Measurements from ENCODE around the gene GALNT12. TPM values are rescaled to one million over a fixed set of nuclear protein-coding genes. Genes with fewer than 3 reads are reported as not detected.
A peak's percentile ranks its signal among the peaks of the same experiment; 100 is the strongest.

Gene GALNT12
- total and polyA plus RNA-seq, 2 experiments from 2014 or later, result 13.9 to 16.4 TPM

DNA sequence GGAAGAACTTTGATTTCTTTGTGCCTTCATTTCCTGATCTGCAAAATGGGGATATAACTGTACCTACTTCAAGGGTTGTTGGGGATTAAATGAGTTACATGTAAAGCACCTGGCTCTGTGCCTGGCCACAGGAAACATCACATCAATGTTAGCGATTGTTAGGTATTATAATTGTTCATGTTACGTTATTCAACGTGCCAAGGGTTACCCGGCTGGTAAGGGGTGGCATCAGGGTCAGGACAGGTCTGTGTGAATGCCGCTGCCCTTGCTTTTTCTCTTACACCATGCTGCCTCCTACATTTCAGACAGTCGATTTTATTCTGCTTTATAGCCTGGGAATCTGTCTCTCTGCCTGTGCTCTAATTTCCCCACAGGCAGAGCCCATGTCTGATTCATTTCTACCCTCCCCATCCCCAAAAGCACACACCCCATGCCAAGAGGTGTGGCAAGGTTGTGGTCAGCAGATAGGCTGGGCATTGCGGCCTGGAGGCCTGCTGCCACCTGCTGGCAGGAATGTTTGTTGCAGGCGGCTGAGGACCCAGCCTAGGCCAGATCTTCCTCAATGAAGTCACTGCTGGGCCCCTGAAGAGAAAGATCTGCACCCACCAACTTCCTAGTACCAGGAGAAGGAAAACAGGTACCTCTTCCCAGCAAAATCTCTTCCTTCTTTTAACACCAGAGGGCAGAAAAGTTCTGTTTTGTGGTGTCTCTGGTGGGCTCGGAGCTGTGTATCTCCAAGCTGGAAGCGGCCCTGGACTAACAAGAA, 16.4 kb upstream of the GALNT12 start:
- Histone ChIP-seq H3K4me3 (no peak overlapping the region), H2AFZ (peak overlapping the region; percentile 6), H3K27ac (peak overlapping the region; percentile 79), H3K27me3 (no peaks in the 10 kb centered on the region), H3K4me2 (no peak overlapping the region), H3K9me3 (ENCODE audit: low read depth) (no peaks in the 10 kb centered on the region), H3K4me1 (ENCODE audit: insufficient read depth) (peaks cover 19% of the 10 kb centered on the region), H3K9me2 (replicated peaks; ENCODE audit: insufficient read depth) (no peaks in the 10 kb centered on the region), H4K20me1 (ENCODE audit: insufficient read depth, poor library complexity, severe bottlenecking) (no peaks in the 10 kb centered on the region), H3K79me2 (peaks cover 51% of the 10 kb centered on the region), H3K36me3 (replicated peaks; ENCODE audit: insufficient read depth, low read depth) (peaks cover 3% of the 10 kb centered on the region)
- no peak for TF ChIP-seq EZH2phosphoT487 (IDR thresholded peaks at IDR 0.05; ENCODE audit: low read depth, severe bottlenecking, unreplicated experiment)
- TF ChIP-seq, protein P1, sequence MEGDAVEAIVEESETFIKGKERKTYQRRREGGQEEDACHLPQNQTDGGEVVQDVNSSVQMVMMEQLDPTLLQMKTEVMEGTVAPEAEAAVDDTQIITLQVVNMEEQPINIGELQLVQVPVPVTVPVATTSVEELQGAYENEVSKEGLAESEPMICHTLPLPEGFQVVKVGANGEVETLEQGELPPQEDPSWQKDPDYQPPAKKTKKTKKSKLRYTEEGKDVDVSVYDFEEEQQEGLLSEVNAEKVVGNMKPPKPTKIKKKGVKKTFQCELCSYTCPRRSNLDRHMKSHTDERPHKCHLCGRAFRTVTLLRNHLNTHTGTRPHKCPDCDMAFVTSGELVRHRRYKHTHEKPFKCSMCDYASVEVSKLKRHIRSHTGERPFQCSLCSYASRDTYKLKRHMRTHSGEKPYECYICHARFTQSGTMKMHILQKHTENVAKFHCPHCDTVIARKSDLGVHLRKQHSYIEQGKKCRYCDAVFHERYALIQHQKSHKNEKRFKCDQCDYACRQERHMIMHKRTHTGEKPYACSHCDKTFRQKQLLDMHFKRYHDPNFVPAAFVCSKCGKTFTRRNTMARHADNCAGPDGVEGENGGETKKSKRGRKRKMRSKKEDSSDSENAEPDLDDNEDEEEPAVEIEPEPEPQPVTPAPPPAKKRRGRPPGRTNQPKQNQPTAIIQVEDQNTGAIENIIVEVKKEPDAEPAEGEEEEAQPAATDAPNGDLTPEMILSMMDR (IDR thresholded peaks at IDR 0.05; ENCODE audit: poor library complexity), result peak; percentile 98
- no peak for TF ChIP-seq EZH2 (IDR thresholded peaks at IDR 0.05; ENCODE audit: borderline replicate concordance)
- DNase-seq (ENCODE audit: low spot score), result peak; percentile 87
- 66% methylated on average over 10 of the region's 10 CpGs for WGBS (ENCODE audit: low lambda C conversion rate, missing lambda C conversion rate)

DNA sequence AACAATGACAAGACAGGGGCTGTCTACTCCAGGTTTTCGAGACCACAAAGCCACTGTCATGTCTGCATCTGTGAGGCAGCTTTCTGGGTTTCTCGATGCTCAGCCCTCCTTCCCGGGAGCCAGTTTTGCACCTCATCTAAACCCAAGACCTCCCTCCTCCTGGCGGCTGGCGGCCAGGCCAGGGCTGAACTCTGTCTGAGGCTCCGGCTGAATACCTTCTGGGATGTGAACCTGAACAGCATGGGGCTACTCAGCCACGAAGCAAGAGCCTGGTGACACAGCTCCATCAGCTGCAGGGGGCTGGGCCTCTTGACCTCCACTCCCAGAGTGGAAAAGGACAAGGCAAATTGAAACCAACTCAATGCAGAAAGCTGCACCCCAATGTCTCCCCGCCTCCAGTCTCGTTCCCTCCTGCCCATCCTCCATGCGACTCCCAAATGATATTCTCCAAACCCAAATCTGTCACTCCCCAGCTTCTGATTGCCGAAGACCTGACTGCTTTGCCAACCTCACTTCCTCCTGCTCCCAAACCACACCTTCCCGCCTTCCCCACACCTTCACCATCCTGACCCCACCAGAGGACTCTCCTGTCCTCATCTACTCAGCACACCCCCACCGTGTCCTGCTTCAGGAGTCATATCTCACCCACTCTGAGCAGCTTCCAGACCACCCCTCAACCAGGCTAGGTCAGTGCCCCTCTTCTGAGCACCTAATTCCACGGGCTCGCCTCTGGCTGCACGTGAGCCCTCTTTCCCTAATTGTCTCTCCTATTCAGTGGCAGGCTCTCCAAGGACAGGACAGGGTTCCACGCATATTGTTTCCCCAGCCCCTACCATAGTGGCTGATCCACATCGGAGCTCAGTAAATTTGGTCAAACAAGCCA, 15.6 kb upstream of the GALNT12 start:
- H3K36me3 ChIP-seq (replicated peaks; ENCODE audit: insufficient read depth, low read depth), result peaks cover 3% of the 10 kb centered on the region
- H3K4me2 ChIP-seq, result no peak overlapping the region
- no peaks in the 10 kb centered on the region for H3K27me3 ChIP-seq
- H3K4me3 ChIP-seq, result no peak overlapping the region
- WGBS (ENCODE audit: low lambda C conversion rate, missing lambda C conversion rate), result 85% methylated on average over 18 of the region's 18 CpGs
- H4K20me1 ChIP-seq (ENCODE audit: insufficient read depth, poor library complexity, severe bottlenecking), result no peaks in the 10 kb centered on the region
- peaks cover 51% of the 10 kb centered on the region for H3K79me2 ChIP-seq
- TF ChIP-seq EZH2phosphoT487 (IDR thresholded peaks at IDR 0.05; ENCODE audit: low read depth, severe bottlenecking, unreplicated experiment), result no peak
- no peak for TF ChIP-seq EZH2 (IDR thresholded peaks at IDR 0.05; ENCODE audit: borderline replicate concordance)
- TF ChIP-seq, protein P1 (IDR thresholded peaks at IDR 0.05; ENCODE audit: poor library complexity), result no peak
- H3K9me3 ChIP-seq (ENCODE audit: low read depth), result no peaks in the 10 kb centered on the region
- no peaks in the 10 kb centered on the region for H3K9me2 ChIP-seq (replicated peaks; ENCODE audit: insufficient read depth)
- H3K4me1 ChIP-seq (ENCODE audit: insufficient read depth), result peaks cover 16% of the 10 kb centered on the region
- peak overlapping the region; percentile 6 for H2AFZ ChIP-seq
- peak overlapping the region; percentile 79 for H3K27ac ChIP-seq
- DNase-seq (ENCODE audit: low spot score), result peak; percentile 22

DNA sequence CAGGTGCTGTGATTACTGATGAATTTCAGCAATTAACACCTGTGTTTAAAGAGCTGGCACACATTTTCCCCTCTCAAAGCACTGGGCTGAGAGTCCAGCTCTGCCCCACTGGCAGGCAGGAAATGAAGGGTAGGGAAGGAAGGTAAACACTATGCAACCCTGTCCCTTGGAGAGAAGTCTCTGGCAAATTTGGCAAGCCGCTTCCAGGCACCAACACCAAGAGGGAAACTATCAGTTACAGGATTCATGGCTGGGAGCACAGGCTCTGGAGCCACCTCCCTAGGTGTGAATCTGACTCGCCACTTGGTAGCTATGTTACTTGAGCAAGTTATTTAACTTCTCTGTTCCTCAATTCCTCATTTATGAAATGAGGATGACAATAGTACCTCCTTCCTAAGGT, 14.4 kb upstream of the GALNT12 start:
- H3K27me3 ChIP-seq, result no peaks in the 10 kb centered on the region
- 98% methylated on average over 2 of the region's 2 CpGs for WGBS (ENCODE audit: low lambda C conversion rate, missing lambda C conversion rate)
- no peak for DNase-seq (ENCODE audit: low spot score)
- peaks cover 48% of the 10 kb centered on the region for H3K79me2 ChIP-seq
- no peak overlapping the region for H3K4me2 ChIP-seq
- peaks cover under 1% of the 10 kb centered on the region for H3K9me3 ChIP-seq (ENCODE audit: low read depth)
- peaks cover 3% of the 10 kb centered on the region for H3K36me3 ChIP-seq (replicated peaks; ENCODE audit: insufficient read depth, low read depth)
- H3K9me2 ChIP-seq (replicated peaks; ENCODE audit: insufficient read depth), result no peaks in the 10 kb centered on the region
- no peaks in the 10 kb centered on the region for H4K20me1 ChIP-seq (ENCODE audit: insufficient read depth, poor library complexity, severe bottlenecking)
- H3K4me1 ChIP-seq (ENCODE audit: insufficient read depth), result peaks cover 14% of the 10 kb centered on the region
- TF ChIP-seq, protein P1 (IDR thresholded peaks at IDR 0.05; ENCODE audit: poor library complexity), result no peak
- TF ChIP-seq EZH2 (IDR thresholded peaks at IDR 0.05; ENCODE audit: borderline replicate concordance) (no peak), EZH2phosphoT487 (IDR thresholded peaks at IDR 0.05; ENCODE audit: low read depth, severe bottlenecking, unreplicated experiment) (no peak)
- H3K4me3 ChIP-seq, result no peak overlapping the region
- no peak overlapping the region for H2AFZ ChIP-seq
- H3K27ac ChIP-seq, result no peak overlapping the region

Measured in hepatocyte (in vitro differentiated cells).